NCI-H2196 (cell line): ENCODE results near the gene TLE5.
A peak's percentile ranks its signal among the peaks of the same experiment; 100 is the strongest.
"Not testable (repeated sequence)": the region's sequence is repeated elsewhere in the genome, so short reads cannot be mapped to it uniquely, and the experiment has no call there.

Experiments
- DNase-seq: peaks from one replicate; lab custom pipeline; 2025; ENCODE audit not compliant: unreplicated experiment; lab: John Stamatoyannopoulos, UW

The TLE5 gene

GRCh38 chr19:3027981-3028304 is 34.4 kb downstream of the TLE5 start:
- DNase-seq: no peak

GRCh38 chr19:3027292-3027691 is 35.0 kb downstream of the TLE5 start:
- DNase-seq: no peak

GRCh38 chr19:3026768-3027167 is 35.5 kb downstream of the TLE5 start:
- DNase-seq: no peak

- no peak for DNase-seq
These were observed 36.8 kb downstream of the TLE5 start for GRCh38 chr19:3025549-3025886.

GRCh38 chr19:3024870-3025548 is 37.3 kb downstream of the TLE5 start:
- no peak for DNase-seq

GRCh38 chr19:3024509-3024869 is 37.8 kb downstream of the TLE5 start:
- no peak for DNase-seq

DNA sequence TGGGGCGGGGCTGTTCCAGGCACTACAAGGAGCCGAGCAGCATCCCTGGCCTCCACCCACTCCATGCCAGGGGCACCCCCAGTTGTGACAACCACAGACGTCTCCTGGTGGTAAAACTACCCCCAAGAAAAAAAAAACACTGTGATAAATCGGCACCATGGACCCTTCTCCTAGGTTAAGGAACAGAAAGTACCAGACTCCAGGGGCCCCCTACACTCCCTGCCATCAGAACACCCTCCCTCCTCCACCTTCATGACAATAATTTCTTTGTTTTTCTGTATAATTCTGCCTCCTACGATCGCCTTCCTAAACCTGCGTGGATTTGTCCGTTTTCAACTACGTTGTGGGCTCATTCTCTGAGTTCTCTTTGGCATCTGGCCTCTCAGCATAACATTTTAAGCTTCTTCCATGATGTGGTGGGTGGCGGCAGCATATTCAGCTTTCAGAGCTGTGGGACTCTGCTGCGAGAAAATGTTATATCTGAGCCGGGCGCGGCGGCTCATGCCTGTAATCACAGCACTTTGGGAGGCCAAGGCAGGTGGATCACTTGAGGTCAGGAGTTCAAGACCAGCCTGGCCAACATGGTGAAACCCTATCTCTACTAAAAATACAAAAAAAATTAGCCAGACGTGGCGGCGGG is 41.9 kb downstream of the TLE5 start:
- no peak for DNase-seq

DNA sequence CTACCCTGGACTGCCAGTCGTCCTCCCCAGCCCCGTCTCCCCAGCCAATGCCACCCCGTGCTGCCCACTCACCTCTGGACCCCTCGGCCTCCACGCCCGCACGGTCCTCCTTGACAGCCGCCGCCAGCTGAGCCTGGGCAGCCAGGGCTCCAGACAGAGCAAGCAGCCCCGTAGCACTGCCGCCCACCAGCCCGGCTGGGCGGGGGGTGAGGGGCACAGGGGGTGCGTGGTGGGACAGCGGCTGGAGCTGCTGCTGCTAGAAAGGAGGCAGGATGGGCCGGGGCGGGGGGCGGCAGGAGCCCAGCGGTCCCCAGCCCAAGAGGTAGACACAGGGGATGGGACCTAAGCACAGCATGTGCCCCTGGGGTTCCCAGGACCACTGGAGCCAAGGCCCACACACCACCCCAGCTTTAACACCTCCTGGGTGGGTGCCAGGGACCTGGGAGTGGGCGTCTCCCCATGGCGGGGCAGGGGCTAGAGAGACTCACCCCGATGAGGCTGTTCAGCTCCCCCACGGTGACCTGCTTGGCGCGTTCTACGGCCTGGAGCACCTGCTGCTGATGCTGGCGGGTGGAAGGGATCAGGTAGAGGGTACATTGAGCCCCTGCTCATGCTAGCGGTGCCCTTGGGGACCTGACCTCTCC is 43.0 kb downstream of the TLE5 start:
- DNase-seq: no peak

DNA sequence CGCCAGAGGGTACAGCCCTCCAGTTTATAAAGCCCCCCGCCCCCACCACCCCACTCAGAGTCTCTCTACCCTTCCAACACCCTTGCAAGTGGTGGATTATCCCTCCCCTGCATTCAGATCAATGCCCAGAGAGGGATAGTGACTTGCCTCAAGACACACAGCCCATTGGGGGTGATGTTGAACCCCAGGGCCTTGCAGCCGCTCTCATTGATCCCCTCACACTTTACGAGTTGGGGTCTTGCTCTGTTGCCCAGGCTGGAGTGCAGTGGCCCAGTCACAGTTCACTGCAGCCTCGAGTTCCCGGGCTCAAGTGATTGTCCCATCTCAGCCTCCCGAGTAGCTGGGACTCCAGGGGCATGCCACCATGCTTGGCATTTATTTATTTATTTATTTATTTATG is 44.4 kb downstream of the TLE5 start:
- DNase-seq: no peak

- DNase-seq: no peak
These were observed 46.9 kb downstream of the TLE5 start for GRCh38 chr19:3015126-3016057.

- DNase-seq: no peak
These were observed 48.2 kb downstream of the TLE5 start for GRCh38 chr19:3014135-3014534.

- no peak for DNase-seq
These were observed 49.0 kb downstream of the TLE5 start for GRCh38 chr19:3013263-3013725.

DNA sequence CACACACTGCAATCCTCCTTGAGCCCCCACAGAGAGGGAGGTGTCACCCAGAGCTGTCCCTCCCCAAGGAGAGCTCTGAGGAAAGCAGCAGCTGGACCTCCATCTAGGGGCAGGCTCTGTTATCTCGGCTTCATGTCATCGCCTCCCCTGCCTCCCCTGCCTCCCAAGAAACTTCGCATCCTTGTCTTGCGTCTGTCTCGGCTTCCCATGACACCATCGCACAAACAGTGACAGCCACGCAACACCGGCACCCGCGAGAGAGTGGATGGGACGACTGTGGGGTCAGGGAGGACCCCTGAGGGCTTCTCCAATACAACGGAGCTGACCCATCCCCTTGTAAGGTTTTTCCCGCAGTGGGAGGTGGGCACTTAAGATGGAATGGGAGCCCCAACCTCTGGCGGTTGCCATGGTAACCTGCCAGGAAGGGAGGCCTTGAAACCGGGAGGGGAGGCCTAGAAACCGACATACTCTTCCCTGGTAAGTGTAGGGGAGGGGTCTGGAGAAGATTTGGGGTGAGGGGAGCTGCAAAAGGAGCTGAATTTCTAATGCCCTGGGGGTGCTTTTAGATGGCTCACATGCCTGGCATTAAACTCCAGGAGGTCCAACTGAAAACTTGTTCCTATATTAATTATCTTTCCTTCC is 49.6 kb downstream of the TLE5 start:
- DNase-seq: no peak

DNA sequence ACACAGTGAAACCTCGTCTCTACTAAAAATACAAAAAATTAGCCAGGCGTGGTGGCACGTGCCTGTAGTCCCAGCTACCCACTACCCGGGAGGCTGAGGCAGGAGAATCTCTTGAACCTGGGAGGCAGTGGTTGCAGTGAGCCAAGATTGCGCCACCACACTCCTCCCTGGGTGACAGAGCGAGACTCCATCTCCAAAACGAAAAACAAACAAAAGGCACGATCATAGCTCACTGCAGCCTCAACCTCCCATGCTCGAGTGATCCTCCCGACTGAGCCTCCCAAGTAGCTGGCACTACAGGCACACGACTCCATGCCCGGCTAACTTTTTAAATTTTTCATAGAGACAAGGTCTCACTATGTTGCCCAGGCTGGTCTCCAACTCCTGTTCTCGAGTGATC is 50.2 kb downstream of the TLE5 start:
- DNase-seq: not testable (repeated sequence)

DNA sequence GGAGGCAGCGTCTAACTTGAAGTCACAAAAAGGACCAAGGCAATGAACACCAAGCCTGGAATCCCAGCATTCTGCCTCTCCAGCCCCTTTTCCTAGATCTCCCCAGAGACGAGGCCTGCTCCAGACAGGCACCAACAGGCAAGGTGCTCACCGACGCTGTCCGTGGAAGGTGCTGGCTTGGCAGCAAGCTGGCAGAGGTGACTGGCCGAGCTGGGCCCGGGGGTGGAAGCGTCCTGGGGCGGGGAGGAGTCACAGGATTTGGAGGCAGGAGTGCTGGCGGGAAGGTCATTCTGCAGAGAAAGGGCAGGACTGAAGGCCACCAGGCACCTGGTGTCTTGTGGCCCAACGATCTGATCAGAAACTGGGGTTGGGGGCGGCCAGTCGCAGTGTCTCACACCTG is 51.4 kb downstream of the TLE5 start:
- DNase-seq: no peak

- no peak for DNase-seq
These were observed 53.3 kb downstream of the TLE5 start for GRCh38 chr19:3008994-3009393.

GRCh38 chr19:3007975-3008374 is 54.3 kb downstream of the TLE5 start:
- DNase-seq: no peak

DNA sequence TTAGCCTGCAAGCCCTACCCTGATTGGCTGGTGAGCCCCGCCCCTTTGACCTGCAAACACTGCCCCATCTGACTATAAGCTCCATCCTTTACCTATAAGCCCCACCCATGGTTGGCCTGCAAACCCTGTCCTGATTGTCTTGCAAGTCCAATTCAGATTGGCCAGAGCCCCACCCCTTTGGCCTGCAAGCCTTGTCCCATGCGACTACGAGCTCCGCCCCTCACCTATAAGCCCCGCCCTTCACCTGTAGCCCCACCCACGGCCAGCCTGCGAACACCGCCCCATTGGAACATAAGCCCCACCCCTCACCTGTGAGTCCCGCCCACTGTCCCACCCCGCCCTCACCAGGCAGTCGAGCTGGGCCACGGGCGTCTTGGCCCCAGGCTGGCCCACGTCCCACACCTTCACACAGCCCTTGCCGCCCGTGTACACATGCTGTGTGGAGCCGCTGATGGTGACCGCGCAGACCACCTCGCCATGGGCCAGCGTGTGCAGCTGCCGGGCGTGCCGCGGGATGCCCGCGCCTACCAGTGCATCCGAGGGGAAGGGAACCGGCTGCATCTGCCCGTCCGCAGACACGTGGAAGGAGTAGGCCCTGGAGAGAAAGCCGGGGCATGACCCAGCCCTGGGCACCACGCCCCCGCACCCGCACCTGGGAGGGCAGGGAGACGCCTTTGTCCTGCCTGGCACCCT is 56.1 kb downstream of the TLE5 start:
- DNase-seq: peak; percentile 35

DNA sequence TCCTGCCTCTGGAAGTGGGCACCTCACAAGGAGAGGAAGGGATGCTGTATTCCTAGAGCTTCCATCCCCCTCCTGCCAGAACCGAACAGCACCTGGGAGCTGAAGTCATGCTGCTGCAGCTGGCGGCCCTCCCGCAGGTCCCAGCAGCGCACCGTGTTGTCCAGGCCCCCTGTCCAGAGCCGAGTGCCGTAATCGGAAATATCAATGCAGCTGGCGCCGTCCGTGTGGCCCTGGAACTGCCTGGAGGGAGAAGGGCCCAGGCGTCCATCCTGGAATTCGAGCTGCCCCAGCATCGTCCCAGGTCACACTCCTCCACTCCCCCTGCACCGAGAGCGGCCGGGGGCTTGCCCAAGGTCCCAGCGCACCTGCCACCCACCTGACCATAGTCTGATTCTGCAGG is 57.0 kb downstream of the TLE5 start:
- DNase-seq: no peak

DNA sequence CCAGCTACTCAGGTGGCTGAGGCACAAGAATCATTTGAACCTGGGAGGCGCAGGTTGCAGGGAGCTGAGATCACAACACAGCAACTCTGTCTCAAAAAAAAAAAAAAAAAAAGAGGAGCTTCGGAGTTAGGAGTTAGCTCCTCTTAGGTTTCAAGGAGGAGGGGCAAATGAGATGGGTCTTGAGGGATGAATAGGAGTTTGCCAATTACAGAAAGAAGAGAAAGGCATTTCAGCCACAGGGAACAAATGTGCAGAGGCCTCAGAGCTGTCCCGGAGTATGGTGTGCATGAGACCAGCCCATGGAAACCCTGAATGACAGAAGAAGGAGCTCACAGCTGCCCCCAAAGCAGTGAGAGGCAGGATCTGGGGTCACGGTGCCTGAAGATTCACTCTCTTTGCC is 57.8 kb downstream of the TLE5 start:
- DNase-seq: no peak

- DNase-seq: no peak
These were observed 59.2 kb downstream of the TLE5 start for GRCh38 chr19:3003046-3003445.
